Effector CD8-positive, alpha-beta T cell (primary cell): Measurements from ENCODE around the gene FOXJ1.

ENCODE experiments used
- DNase-seq: peaks from one replicate; lab custom pipeline; 2025; lab: John Stamatoyannopoulos, UW

FOXJ1 gene

DNA sequence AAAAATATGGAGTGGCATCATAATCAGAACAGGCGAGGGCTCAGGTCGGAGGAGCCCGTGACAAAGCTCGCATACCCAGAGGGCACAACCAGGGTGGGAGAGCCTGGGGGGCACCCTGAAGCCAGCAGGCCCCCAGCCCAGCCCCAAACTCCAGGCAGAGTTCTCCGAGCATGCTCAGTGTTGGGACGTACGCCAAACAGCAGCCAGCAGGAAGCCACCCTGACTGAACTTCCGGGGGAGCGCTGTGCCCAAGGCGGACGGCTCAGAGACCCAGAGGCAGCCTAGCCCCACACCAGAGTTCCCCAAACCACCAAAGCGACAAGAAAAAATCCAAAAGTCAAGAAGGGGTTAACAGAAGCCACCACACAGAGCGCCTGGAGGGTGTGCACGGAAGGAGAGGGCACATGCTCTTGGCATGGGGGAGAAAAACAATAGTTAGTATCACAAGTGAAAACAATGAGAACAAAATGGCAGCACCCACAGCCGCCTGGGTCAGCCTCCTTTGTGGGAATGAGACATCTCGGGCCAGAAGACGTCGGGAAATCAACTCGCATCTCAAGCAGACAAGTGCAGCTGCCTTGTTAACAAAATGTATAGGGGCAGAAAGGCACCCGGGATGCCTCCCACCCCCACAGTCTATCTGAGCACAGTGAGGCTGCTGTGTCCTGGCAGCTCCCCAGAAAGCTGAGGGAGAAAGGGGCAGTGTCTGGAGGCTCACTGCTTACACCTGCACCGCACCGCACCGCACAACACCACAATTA, 49.3 kb downstream of the FOXJ1 start:
- DNase-seq = no peak

DNA sequence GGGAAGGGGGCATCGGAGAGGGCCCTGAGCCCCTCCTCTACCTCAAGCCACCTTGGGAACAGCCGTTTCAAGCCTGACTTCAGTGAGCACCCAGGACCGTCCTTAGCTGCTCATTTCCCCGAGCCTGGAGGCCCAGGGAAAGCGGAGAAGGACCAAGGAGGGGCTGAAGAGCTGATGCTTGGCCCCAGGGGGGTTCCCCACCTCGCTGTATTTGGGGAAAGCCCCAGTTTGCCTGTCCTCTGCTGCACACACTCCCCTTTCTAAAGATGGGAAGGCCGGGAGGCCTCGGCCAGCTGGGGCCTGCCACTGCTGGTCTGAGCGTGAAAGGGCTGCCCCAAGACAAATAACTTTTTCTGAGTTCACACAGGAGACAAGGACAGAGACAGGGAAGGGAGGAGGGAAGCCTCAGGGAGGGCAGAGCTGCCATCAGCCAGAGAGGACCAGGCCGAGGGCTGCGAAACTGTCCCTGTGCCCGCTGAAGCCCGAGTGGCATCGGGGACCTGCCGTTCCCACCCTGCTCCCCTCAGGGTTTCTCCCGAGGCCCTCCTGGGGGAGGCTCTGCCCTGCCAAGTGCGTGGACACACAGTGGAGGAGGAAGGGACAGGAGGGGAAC, 50.4 kb downstream of the FOXJ1 start:
- DNase-seq = no peak

DNA sequence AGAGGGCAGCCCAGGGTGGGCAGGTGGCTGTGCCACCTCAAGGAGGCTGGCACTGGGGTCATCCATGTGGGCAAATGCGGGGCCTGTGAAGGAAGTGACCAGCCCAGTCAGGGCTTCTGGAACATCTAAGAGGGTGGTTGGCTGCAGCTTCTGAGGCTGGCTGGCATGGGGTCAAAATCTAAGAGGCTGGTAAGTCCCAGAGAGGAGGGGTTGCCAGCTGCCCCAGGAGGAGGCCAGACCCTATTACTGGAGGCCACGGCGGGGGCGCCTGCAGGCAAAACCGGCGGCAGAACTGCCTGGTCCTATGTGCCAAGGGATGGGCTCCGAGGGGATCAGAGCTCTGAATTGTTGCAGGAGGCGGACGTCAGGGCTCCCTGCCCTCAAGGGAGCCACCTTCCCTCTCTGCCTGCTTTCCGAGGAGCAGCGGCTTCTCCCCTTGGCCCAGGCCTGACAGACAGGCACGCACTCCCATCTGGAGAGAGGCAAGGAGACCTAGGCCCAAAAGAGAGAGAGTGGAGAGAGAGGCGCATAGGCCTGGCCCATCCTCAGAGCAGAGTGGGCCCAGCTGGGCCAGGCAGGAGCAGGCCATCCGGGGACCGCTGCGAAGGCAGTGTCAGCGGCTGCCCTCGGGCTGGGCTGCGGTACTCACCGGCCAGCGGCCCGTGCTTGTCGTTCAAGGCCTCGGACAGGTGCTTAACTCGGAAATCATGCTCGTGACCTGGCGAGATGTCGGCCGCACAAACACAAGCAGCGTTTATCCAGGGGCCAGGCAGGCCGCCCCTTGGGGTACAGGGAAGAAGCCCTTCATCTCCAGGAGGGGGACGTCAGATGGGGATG, 51.1 kb downstream of the FOXJ1 start:
- no peak for DNase-seq

DNA sequence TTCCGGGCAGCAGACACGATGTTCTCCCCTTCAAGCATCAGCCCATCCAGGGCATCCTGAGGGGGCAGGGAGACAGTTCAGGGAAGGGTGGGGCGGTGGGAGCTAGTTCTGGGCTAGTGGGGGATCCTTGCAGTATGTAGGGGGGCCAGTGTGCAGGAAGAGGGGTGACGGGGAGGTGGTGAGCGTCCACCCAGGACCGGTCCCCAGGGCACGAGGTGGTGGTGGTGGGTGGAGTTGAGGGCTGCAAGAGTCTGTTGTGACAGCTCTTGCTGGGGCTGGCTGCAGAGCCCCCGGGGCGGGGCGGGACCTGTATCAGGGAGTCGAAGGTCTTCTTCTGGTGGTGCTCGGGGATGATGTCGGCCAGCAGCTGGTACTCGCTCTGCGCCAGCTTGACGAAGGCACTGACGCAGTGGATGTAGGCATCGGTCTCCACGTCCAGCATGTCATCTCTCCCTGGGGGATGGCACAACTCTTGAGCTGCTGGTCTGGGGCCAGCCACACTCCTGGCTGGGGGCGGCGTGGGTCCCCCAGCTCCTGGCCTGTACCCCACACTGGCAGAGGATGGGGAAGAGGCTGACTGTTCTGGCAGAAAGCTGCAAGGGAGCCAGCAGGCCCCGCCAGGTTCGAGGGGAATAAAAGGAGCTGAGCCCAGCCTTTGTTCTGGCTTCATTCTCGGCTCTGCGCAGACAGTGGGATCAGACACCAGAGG, 52.0 kb downstream of the FOXJ1 start:
- DNase-seq = no peak

DNA sequence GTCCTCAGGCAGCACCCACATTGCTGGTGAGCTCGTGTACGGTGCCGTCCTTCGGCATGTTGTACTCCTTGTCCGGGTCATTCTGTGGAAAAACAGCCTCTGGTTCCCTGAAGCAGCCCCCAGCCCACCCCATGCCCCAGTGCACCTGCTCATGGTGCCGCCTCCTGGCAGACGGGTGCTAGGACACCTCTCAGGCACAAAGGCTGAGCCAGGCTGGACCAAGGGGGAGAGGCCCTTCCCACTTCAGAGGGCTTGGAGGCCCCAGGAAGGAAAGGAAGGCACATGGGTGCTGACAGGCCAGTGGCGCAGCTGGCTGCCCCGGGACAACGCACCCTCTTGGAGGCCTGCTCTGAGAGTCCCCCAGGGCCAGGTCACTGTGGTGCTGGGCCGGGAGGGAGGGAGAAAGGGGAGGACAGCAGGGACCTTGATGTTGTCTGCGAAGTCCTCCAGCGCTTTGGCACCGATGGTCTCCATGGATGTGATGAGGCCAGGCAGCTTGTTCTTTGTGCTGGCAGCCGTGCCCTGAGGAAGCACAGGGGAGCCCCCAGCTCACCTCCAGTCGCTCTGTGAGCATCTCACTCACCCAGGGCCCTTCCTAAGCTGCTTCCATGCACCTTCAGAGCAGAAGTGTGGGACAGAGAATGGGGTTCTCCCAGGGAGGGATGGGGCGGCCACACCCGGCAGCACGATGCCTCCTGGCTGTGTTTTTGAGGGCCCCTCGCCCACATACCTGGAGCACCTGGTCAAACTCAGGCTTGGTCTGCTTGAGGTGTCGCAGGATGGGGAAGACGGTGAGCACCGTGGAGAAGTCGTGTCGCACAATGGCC, 52.8 kb downstream of the FOXJ1 start:
- DNase-seq = no peak

DNA sequence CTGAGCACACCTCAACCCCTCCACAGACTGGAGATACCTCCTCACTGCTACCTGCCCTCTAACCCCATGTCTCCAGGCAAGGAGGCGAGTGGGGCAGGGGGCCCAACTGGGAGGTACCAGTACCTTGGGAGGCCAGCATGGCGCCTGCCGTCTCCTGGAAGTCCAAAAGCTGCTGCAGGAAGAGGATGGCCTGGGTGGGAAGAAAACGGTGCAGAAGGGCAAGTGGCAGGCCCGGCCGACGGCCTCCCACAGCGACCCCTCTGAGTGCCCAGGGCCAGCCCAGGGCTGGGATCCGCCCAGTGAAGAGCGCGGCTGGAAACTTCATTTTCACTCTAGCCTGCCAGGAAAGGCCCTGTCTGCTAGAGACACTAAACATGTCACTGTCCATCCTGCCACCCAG, 53.5 kb downstream of the FOXJ1 start:
- no peak for DNase-seq

DNA sequence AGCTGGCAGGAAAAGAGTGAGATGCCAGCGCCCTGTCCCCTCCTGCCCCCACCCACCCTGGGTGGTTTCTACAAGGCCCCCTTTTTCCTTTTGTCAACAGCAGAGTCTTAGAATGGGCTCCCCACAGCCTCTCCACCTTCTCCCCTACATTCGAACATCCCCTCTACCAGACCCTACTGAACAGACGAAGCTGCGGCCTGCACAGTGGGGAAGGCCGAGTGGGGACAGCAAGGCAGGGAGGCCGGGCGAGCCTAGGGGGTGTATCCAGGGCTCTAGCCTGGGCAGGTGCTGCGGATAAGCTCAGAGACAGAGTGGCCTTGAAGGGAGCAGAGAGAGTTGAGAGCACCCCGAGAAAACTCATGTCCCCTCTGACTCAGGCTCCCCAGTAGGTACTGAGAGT, 54.7 kb downstream of the FOXJ1 start:
- DNase-seq = no peak
